Lung (tissue), 12 donors: ENCODE data around the gene NME3. TPM values are rescaled to one million over a fixed set of nuclear protein-coding genes. Genes with fewer than 3 reads are reported as not detected.
A peak's percentile ranks its signal among the peaks of the same experiment; 100 is the strongest.

Experiments
- ATAC-seq: fragments of 200-7000 bp; cut with Tn5 transposase; one replicate; pipeline ENCODE4 v1.9.1; 2020; ENCODE audit warnings: moderate number of reproducible peaks; ENCODE audit not compliant: insufficient read depth, low FRiP score
- DNase-seq, 3 donors: peaks; one replicate each; pipeline ENCODE4 v3.0.0-alpha.2; 2013 to 2017
- H3K27ac ChIP-seq, 2 donors: one replicate each; pipeline ENCODE4 v1.5.1; 2013; ENCODE audit warnings: mild to moderate bottlenecking in 2 of 2, moderate library complexity in 2 of 2, control low read depth in 1 of 2, inconsistent platforms in 1 of 2, low read depth in 1 of 2, low read length in 1 of 2
- H3K27me3 ChIP-seq, 3 donors: one replicate each; pipeline ENCODE4 v1.5.1; 2013; ENCODE audit warnings: low read length in 2 of 3; ENCODE audit not compliant: control insufficient read depth in 3 of 3, insufficient read depth in 3 of 3
- H3K36me3 ChIP-seq, 4 donors: one replicate each; pipeline ENCODE4 v1.5.1; 2013; ENCODE audit warnings: low read length in 4 of 4, mild to moderate bottlenecking in 1 of 4, moderate library complexity in 1 of 4; ENCODE audit not compliant: control insufficient read depth in 4 of 4, insufficient read depth in 4 of 4
- H3K4me1 ChIP-seq, 5 donors: one replicate each; pipeline ENCODE4 v1.5.1; 2013; ENCODE audit warnings: low read length in 5 of 5, mild to moderate bottlenecking in 2 of 5, moderate library complexity in 1 of 5; ENCODE audit not compliant: control insufficient read depth in 5 of 5, insufficient read depth in 5 of 5
- H3K4me3 ChIP-seq: one replicate; pipeline ENCODE4 v1.5.1; 2013; ENCODE audit warnings: mild to moderate bottlenecking, control low read depth, moderate library complexity
- H3K9ac ChIP-seq, 2 donors: one replicate each; pipeline ENCODE4 v1.5.1; 2013; ENCODE audit warnings: low read length in 2 of 2, control low read depth in 1 of 2; ENCODE audit not compliant: insufficient read depth in 1 of 2
- H3K9me3 ChIP-seq, 4 donors: one replicate each; pipeline ENCODE4 v1.5.1; 2013; ENCODE audit warnings: low read length in 3 of 4, mild to moderate bottlenecking in 1 of 4, moderate library complexity in 1 of 4; ENCODE audit not compliant: control insufficient read depth in 4 of 4, insufficient read depth in 3 of 4
- WGBS, 2 donors: extraction: QIAGEN DNeasy Blood & Tissue Kit; methylation state at CpG; one replicate each; pipeline ENCODE4 v1.1.7; 2013; 5-methylcytosine and 5-hydroxymethylcytosine counted together
- polyA plus RNA-seq, 2 donors: library from polyadenylated mRNA; stranded (reverse); fragments of 200-250 nt; gene quantifications; one replicate each; pipeline ENCODE4 v1.2.1, GENCODE V29; 2013
- total RNA-seq, 2 donors: library from RNA; depleted of rRNA in 1 of 2; stranded (reverse); fragments of >200 nt in 1 of 2; gene quantifications; one replicate each; pipeline ENCODE4 v1.2.1, GENCODE V29; 2014 to 2021
- TF ChIP-seq, protein P1 (sequence below): IDR thresholded peaks from 2 replicates; pipeline ENCODE4 v1.5.1; 2012; ENCODE audit warnings: mild to moderate bottlenecking; ENCODE audit errors: control extremely low read depth, extremely low read depth
- donor health status: control.
- donor health status: control.
- donor health status: Bipolar disorder and iron deficiency.
- donor health status: healthy.
- donor health status: DM: yes; HTN: yes; CAD: no.

The NME3 gene
- total and polyA plus RNA-seq, 4 donors: 25.1 to 197 (median 66.9) TPM

DNA sequence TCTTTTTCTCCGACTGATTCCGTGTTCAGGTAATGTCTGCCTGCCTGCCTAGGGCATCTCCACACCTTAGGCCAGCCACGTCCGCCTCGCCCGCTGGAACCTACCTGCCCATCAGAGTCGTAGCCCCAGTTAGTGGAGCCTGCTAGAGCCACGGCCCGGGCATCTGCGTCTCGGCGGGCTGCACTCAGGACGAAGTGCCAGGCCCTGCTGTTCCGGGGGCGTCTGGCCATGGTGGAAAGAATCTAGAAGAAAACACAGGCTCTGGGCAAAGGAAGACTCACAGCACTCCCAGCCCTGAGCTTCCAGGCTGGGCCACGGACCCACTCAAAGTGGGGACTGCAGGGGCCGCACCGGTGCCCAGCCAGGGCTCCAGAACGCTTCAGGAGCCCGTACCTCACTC is 9.9 kb upstream of the NME3 start:
- no peak overlapping the region for H3K9ac ChIP-seq
- H3K27me3 ChIP-seq: no peaks in the 10 kb centered on the region
- 63 to 79% methylated on average over 20 of the region's 20 CpGs for WGBS, 2 donors
- ATAC-seq: no peak
- peaks cover 0 to 14% (median 6%) of the 10 kb centered on the region in 5 donors for H3K4me1 ChIP-seq
- peak overlapping the region; percentile 81 for H3K4me3 ChIP-seq
- TF ChIP-seq, protein P1, sequence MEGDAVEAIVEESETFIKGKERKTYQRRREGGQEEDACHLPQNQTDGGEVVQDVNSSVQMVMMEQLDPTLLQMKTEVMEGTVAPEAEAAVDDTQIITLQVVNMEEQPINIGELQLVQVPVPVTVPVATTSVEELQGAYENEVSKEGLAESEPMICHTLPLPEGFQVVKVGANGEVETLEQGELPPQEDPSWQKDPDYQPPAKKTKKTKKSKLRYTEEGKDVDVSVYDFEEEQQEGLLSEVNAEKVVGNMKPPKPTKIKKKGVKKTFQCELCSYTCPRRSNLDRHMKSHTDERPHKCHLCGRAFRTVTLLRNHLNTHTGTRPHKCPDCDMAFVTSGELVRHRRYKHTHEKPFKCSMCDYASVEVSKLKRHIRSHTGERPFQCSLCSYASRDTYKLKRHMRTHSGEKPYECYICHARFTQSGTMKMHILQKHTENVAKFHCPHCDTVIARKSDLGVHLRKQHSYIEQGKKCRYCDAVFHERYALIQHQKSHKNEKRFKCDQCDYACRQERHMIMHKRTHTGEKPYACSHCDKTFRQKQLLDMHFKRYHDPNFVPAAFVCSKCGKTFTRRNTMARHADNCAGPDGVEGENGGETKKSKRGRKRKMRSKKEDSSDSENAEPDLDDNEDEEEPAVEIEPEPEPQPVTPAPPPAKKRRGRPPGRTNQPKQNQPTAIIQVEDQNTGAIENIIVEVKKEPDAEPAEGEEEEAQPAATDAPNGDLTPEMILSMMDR: no peak
- DNase-seq: no peak
- no peaks in the 10 kb centered on the region for H3K9me3 ChIP-seq
- H3K27ac ChIP-seq: peak overlapping the region in 1 of 2 donors; percentile 78
- peaks cover 4 to 37% (median 13%) of the 10 kb centered on the region in 4 donors for H3K36me3 ChIP-seq

DNA sequence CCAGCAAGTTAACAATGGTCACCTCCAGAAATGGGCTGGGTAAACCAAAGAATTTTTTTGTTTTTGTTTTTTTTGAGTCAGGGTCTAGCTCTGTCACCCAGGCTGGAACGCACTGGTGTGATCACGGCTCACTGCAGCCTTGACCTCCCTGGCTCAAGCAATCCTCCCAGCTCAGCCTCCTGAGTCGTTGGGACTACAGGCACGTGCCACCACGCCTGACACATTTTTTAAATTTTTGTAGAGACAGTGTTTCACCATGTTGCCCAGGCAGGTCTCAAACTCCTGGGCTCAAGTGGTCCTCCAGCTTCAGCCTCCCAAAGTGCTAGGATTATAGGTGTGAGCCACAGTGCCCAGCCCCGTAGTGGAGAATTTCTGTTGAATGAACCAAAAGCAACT is 9.3 kb upstream of the NME3 start:
- peaks cover 4 to 37% (median 13%) of the 10 kb centered on the region in 4 donors for H3K36me3 ChIP-seq
- WGBS, 2 donors: 78 to 88% methylated on average over 6 of the region's 6 CpGs
- peaks cover 0 to 14% (median 6%) of the 10 kb centered on the region in 5 donors for H3K4me1 ChIP-seq
- H3K9me3 ChIP-seq: no peaks in the 10 kb centered on the region
- TF ChIP-seq, protein P1: no peak
- no peaks in the 10 kb centered on the region for H3K27me3 ChIP-seq
- H3K9ac ChIP-seq: no peak overlapping the region
- no peak for DNase-seq
- no peak overlapping the region for H3K27ac ChIP-seq
- ATAC-seq: no peak
- no peak overlapping the region for H3K4me3 ChIP-seq

DNA sequence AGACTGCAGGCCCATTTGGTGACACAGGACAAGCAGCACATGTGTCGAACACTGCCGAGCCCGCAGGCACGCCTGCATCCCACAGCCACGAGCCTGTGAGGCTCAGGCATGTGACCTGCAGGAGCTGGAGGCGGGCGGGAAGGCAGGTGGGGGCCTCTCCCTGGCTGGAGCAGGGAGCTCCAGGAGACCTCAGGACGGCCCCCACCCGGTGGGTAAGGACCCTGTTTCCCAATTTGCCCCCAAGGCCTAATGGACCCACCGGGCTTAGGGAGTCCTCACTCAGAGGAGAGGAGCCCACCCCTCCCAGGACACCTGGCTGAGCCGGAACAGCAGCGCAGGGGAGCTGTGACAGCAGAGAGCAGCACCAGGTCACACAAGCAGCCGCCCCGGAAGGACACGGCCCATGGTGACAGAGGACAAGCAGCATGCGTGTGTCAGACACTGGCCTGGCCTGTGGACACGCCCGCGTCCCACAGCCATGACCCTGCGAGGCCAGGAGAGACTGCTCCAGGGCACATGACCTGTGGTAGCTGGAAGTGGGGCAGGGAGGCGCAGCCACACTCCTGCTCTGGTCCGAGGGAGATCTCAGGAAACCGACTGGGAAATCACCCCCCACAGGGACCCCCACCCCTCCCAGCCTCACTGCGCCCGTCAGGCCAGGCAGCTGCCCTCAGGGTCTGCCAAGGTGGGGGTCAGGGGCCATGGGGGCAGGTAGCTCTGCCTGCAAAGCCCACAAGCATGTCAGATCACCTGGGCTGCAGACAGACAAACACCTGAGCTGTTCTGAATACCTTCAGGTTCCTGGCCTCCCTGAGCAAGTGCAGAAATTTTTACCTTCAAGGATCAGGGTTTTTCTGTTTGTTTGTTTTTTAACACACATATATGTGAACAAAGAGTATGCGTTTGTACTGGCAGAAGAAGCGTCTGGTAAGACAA is 8.7 kb upstream of the NME3 start:
- no peak for ATAC-seq
- Histone ChIP-seq H3K4me1 (peaks cover 0 to 14% (median 6%) of the 10 kb centered on the region in 5 donors), H3K27ac (no peak overlapping the region), H3K36me3 (peaks cover 4 to 41% (median 13%) of the 10 kb centered on the region in 4 donors), H3K9ac (no peak overlapping the region), H3K4me3 (no peak overlapping the region), H3K9me3 (no peaks in the 10 kb centered on the region), H3K27me3 (no peaks in the 10 kb centered on the region)
- WGBS, 2 donors: 84 to 87% methylated on average over 27 of the region's 27 CpGs
- no peak for DNase-seq
- TF ChIP-seq, protein P1: no peak
